SU-DHL-6 (cell line): ENCODE results near the gene HOXC4.
"Not testable (repeated sequence)": the region's sequence is repeated elsewhere in the genome, so short reads cannot be mapped to it uniquely, and the experiment has no call there.

Experiments
- H2AFZ ChIP-seq: fragments of 200-600 bp; sonication (generic); 2 replicates; pipeline ENCODE4 v1.6.1; 2014; ENCODE audit warnings: low read depth, mild to moderate bottlenecking, moderate library complexity, mixed read lengths, antibody characterized with exemption, low read length; ENCODE audit not compliant: severe bottlenecking
- H3F3A ChIP-seq: fragments of 200-600 bp; shearing (Covaris generic); 2 replicates; pipeline ENCODE4 v1.6.0; 2016; ENCODE audit warnings: antibody characterized with exemption, mild to moderate bottlenecking; ENCODE audit not compliant: insufficient read depth
- H3K27ac ChIP-seq: fragments of 200-600 bp; sonication (generic); 2 replicates; pipeline ENCODE4 v1.5.1; 2016; ENCODE audit warnings: low read depth, mild to moderate bottlenecking, low read length, moderate library complexity, mixed read lengths
- H3K27me3 ChIP-seq: fragments of 200-600 bp; sonication (generic), shearing (Covaris generic); 2 replicates; pipeline ENCODE4 v1.6.0; 2014; ENCODE audit warnings: mild to moderate bottlenecking, low read length
- H3K36me3 ChIP-seq: fragments of 200-600 bp; sonication (generic); 2 replicates; pipeline ENCODE4 v1.6.1; 2014; ENCODE audit warnings: mild to moderate bottlenecking, low read length, mixed read lengths
- H3K4me2 ChIP-seq: fragments of 300-600, 200-600 bp; shearing (Covaris generic), sonication (generic); 2 replicates; pipeline ENCODE4 v1.6.0; 2014; ENCODE audit warnings: low read length, low read depth, mild to moderate bottlenecking; ENCODE audit not compliant: poor library complexity, severe bottlenecking
- H3K4me3 ChIP-seq: fragments of 200-600 bp; sonication (generic); 2 replicates; pipeline ENCODE4 v1.5.1; 2014; ENCODE audit warnings: antibody characterized with exemption, low read length, mild to moderate bottlenecking, mixed read lengths; ENCODE audit not compliant: insufficient read depth, poor library complexity, severe bottlenecking
- H3K79me2 ChIP-seq: fragments of 200-600 bp; sonication (generic); 2 replicates; pipeline ENCODE4 v1.6.1; 2014; ENCODE audit warnings: mild to moderate bottlenecking, low read length, moderate library complexity; ENCODE audit not compliant: insufficient read depth
- H3K9ac ChIP-seq: fragments of 200-600 bp; sonication (generic); 2 replicates; pipeline ENCODE4 v1.7.0; 2014; ENCODE audit warnings: mild to moderate bottlenecking, low read length
- H3K9me2 ChIP-seq: fragments of 200-600 bp; sonication (generic); replicated peaks from 2 replicates; pipeline ENCODE4 v1.6.1; 2014; ENCODE audit warnings: low read length; ENCODE audit not compliant: insufficient read depth
- H3K9me3 ChIP-seq: fragments of 200-600 bp; sonication (generic); 2 replicates; pipeline ENCODE4 v1.6.1; 2014; ENCODE audit warnings: low read length, mixed read lengths; ENCODE audit not compliant: insufficient read depth
- H4K20me1 ChIP-seq: fragments of 200-600 bp; sonication (generic); 2 replicates; pipeline ENCODE4 v1.6.1; 2014; ENCODE audit warnings: low read depth, mild to moderate bottlenecking, antibody characterized with exemption, low read length, moderate library complexity, mixed read lengths
- CTCF ChIP-seq: fragments of 200-600 bp; sonication (generic); IDR thresholded peaks from one replicate; pipeline ENCODE4 v1.5.1; 2017; ENCODE audit warnings: antibody characterized with exemption, mild to moderate bottlenecking, low read length, moderate library complexity; ENCODE audit not compliant: insufficient read depth, poor library complexity, severe bottlenecking
- EZH2phosphoT487 ChIP-seq: fragments of 200-600 bp; sonication (generic), shearing (Covaris generic); conservative IDR thresholded peaks from 2 replicates; pipeline ENCODE4 v1.6.1; 2018; ENCODE audit warnings: mild to moderate bottlenecking, antibody characterized with exemption, low read length, moderate library complexity, mixed read lengths

HOXC4 gene

DNA sequence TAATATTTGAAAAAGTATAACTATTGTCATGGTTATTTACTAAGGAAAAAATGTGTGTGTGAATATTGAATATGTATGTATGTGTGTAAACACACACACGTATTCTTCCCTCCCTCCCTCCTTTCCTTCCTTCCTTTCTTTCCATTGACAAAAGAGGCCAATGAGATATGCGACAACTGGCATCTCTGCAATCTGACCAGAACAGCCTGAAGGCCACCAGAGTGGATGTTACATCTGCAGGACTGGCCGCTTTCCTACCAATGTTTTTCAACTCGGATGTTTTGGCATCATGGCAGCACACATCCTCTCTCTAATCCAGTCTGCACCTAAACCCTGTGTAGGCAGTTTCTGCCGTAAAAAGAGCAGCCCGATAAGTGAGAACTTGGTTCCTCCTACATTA lies 20.7 kb downstream of the HOXC4 start:
- Histone ChIP-seq H3K27me3 (no peaks in the 10 kb centered on the region), H3K9me2 (no peaks in the 10 kb centered on the region), H4K20me1 (no peaks in the 10 kb centered on the region), H3K9ac (no peak overlapping the region), H3K79me2 (no peaks in the 10 kb centered on the region), H3K4me3 (no peak overlapping the region), H3K9me3 (no peaks in the 10 kb centered on the region), H3K36me3 (no peaks in the 10 kb centered on the region), H3K4me2 (no peak overlapping the region), H2AFZ (no peak overlapping the region), H3F3A (no peaks in the 10 kb centered on the region), H3K27ac (no peak overlapping the region)
- TF ChIP-seq CTCF (no peak), EZH2phosphoT487 (no peak)

DNA sequence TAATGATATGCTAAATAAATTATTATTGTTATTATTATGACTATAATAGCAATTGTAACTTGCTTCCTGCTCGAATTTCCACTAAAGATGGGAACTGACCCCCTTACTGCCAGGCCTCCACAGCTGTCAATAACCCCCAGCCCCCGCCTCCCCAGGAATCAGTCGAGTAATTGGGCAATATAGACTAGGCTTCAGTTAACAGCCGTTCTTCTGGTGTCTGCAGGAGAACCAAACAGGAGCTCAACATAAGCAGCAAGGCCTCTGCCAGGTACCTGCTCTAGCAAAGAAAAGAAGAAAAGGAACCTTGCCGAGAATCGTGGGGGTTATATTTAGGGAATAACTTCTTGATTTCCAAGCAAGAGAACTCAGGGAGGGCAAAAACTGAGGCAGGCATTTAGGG lies 21.8 kb downstream of the HOXC4 start:
- Histone ChIP-seq H3K36me3 (no peaks in the 10 kb centered on the region), H3K9me3 (no peaks in the 10 kb centered on the region), H3K79me2 (no peaks in the 10 kb centered on the region), H3K9me2 (no peaks in the 10 kb centered on the region), H3K9ac (no peak overlapping the region), H3K27ac (no peak overlapping the region), H3F3A (no peaks in the 10 kb centered on the region), H3K4me2 (no peak overlapping the region), H3K4me3 (no peak overlapping the region), H2AFZ (no peak overlapping the region), H4K20me1 (no peaks in the 10 kb centered on the region), H3K27me3 (no peaks in the 10 kb centered on the region)
- TF ChIP-seq EZH2phosphoT487 (no peak), CTCF (no peak)

- Histone ChIP-seq H3K27ac (no peak overlapping the region), H4K20me1 (no peaks in the 10 kb centered on the region), H3K4me3 (no peak overlapping the region), H2AFZ (no peak overlapping the region), H3K4me2 (no peak overlapping the region), H3K36me3 (no peaks in the 10 kb centered on the region), H3K9me2 (no peaks in the 10 kb centered on the region), H3K79me2 (no peaks in the 10 kb centered on the region), H3K9ac (no peak overlapping the region), H3K9me3 (no peaks in the 10 kb centered on the region), H3K27me3 (no peaks in the 10 kb centered on the region), H3F3A (no peaks in the 10 kb centered on the region)
- TF ChIP-seq EZH2phosphoT487 (no peak), CTCF (no peak)
Measured at GRCh38 chr12:54075974-54076373, 22.3 kb downstream of the HOXC4 start.

GRCh38 chr12:54077843-54078242 lies 24.2 kb downstream of the HOXC4 start:
- H3K9me3 ChIP-seq, H4K20me1 ChIP-seq, H3K36me3 ChIP-seq, H3K9me2 ChIP-seq, H3K4me2 ChIP-seq, H3K27ac ChIP-seq, H3K79me2 ChIP-seq, H3K9ac ChIP-seq, H3K4me3 ChIP-seq, H3F3A ChIP-seq, H3K27me3 ChIP-seq, H2AFZ ChIP-seq: not testable (repeated sequence)

- H3K4me3 ChIP-seq, H2AFZ ChIP-seq, H3K9me3 ChIP-seq, H3K9me2 ChIP-seq, H3K4me2 ChIP-seq, H3K27me3 ChIP-seq, H3F3A ChIP-seq, H3K9ac ChIP-seq, H3K27ac ChIP-seq, H4K20me1 ChIP-seq, H3K36me3 ChIP-seq, H3K79me2 ChIP-seq: not testable (repeated sequence)
Measured at GRCh38 chr12:54079115-54079514, 25.5 kb downstream of the HOXC4 start.

DNA sequence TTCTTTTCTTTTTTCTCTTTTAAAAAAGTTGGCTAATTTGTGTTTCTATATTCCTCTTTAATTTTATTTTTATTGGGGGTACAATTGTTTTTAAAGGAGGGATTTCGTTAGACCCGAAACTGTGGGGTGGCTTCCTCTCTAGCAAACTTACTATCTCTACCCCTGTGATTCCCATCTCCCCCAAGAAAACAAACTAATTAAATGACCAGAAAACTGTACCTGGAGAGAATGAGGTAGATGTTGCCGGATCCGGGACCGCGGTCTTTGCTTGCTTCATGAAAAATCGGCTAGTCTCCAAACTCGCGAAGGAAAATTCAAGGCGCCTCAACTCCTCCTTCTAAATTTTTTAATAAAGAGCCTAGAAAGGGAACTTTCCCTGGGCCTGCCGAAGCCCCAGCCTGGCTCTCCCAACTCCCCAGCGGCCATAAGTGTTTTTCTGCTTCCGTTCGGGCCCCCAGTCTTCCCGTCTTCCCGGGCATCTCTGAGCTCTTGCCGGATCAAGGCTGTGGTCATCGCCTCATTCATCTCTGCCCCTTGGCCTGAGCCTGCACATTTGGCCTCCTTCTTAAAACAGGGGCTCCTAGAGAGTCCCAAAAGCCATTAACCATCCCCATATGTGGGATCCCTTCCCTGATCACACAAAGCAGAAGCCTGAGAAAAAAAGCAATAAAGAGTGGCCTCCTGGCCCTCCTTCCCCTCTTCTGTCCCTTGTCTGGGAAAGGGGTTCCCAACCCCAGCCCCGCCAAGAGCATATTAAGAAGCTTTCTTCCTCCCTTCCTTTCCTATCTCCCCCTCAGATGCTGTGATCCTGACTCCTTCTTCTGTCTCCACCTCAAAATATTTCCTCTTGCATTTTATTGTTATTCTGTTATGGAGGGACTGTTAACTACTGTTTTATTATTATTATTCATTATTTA lies 26.6 kb downstream of the HOXC4 start:
- not testable (repeated sequence) for H3K9me3 ChIP-seq, H3K9me2 ChIP-seq, H3K9ac ChIP-seq, H4K20me1 ChIP-seq, H3K27me3 ChIP-seq, H3K79me2 ChIP-seq, H3K36me3 ChIP-seq, H3K4me3 ChIP-seq, H3K27ac ChIP-seq, H3K4me2 ChIP-seq, H2AFZ ChIP-seq, H3F3A ChIP-seq
